Fibroblast of the aortic adventitia (primary cell): ENCODE measurements around the gene GCFC2. TPM values are rescaled to one million over a fixed set of nuclear protein-coding genes. Genes with fewer than 3 reads are reported as not detected.

Experiments used
- DNase-seq: peaks from one replicate; pipeline ENCODE4 v3.0.0-alpha.2; 2010; ENCODE audit warnings: low read depth
- H3K4me3 ChIP-seq: 2 replicates; pipeline ENCODE4 v1.5.1; 2011; ENCODE audit warnings: low read depth, mild to moderate bottlenecking, control low read depth, low read length, moderate library complexity
- CTCF ChIP-seq: IDR thresholded peaks from 2 replicates; pipeline ENCODE4 v1.5.1; 2011; ENCODE audit warnings: mild to moderate bottlenecking, low read length, control low read depth, inconsistent platforms; ENCODE audit not compliant: insufficient read depth
- total RNA-seq: library from RNA; depleted of rRNA; stranded (reverse); fragments of >200 nt; gene quantifications from 2 replicates; pipeline ENCODE4 v1.2.3, GENCODE V29; 2012; ENCODE audit warnings: low replicate concordance

Gene GCFC2
- total RNA-seq, 1 donor, result 29.5 TPM

- no peak for DNase-seq
- H3K4me3 ChIP-seq, result no peak overlapping the region
- no peak for TF ChIP-seq CTCF
Measured at GRCh38 chr2:75637568-75637967, 73.1 kb downstream of the GCFC2 start.

- no peak for DNase-seq
- H3K4me3 ChIP-seq, result no peak overlapping the region
- no peak for TF ChIP-seq CTCF
Measured at GRCh38 chr2:75634945-75635344, 75.8 kb downstream of the GCFC2 start.

- no peak for TF ChIP-seq CTCF
- H3K4me3 ChIP-seq, result no peak overlapping the region
- DNase-seq, result no peak
Measured at GRCh38 chr2:75633620-75634019, 77.1 kb downstream of the GCFC2 start.

- DNase-seq, result no peak
- TF ChIP-seq CTCF, result no peak
- H3K4me3 ChIP-seq, result no peak overlapping the region
Measured at GRCh38 chr2:75632813-75633212, 77.9 kb downstream of the GCFC2 start.

- H3K4me3 ChIP-seq, result peak overlapping the region; percentile 13
- no peak for TF ChIP-seq CTCF
- DNase-seq, result peak; percentile 87
Measured at GRCh38 chr2:75632091-75632701, 78.5 kb downstream of the GCFC2 start.

- peak; percentile 84 for DNase-seq
- TF ChIP-seq CTCF, result peak; percentile 97
Measured at GRCh38 chr2:75627902-75628504, 82.7 kb downstream of the GCFC2 start.

GRCh38 chr2:75622929-75623328 is 87.8 kb downstream of the GCFC2 start:
- TF ChIP-seq CTCF, result no peak
- no peak overlapping the region for H3K4me3 ChIP-seq
- DNase-seq, result no peak

More at GRCh38 chr2:75627902-75628504, 82.7 kb downstream of the GCFC2 start:
- H3K4me3 ChIP-seq, result no peak overlapping the region
